ENCODE results near the gene KCNK15. TPM values are rescaled to one million over a fixed set of nuclear protein-coding genes. Genes with fewer than 3 reads are reported as not detected.

KCNK15 gene
- total RNA-seq, 1 donor from 2014 or later = not detected

DNA sequence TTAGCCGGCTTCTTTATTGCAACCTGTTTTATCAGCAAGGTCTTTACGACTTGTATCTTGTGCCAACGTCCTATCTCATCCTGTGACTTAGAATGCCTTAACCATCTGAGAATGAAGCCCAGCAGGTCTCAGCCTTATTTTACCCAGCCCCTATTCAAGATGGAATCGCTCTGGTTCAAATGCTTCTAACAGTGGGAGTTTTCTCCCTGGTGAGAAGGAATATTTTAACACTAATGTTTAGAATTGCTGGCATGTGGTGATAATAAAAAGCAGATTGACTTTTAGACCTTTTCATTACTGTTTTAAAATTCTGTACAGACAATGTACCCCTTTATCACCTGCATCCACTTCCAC lies 9.9 kb upstream of the KCNK15 start:
- intact Hi-C loops (cut with micrococcal nuclease) = loop anchor here (10.0 kb wide), 1 partner anchor 211 kb away; the partner anchor contains the start of gene SERINC3

DNA sequence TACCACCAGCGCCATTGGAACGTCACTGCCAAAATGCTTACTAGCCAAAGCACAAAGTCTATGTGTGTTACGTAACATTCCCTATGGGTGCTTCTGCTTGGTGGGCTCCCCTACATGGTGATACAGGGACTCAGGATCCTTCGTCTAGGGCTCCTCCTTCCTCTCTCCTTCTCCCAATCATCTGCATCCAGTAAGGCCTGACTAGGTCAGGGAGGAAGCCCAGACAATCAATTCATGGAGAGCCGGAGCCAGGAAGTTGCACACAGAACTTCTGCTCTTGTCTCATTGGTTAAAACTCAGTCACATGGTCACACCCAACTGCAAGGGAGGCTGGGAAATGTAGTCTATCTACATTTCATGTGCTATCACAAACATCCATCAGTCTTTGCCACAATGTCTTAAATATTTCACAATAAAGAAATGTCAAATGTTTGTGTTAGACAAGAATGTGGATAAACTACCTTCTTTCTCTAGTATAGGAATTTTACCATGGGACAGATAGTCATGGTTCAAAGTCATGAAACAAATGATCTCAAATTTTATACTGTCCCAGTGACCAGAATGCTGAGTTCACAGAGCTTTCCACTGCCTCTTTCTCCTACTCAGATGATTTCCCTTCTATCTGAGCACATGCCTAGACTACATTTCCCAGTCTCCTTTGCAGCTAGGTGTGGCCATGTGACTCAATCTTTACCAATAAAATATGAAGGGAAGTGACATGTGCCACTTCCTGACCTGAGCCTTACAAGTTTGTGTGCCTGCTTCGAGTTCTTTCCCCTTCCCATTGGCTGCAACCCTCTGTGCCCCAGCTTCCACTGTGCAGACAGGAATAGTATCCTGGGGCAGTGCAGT lies 9.3 kb upstream of the KCNK15 start:
- intact Hi-C loops (cut with micrococcal nuclease) = loop anchor here (10.0 kb wide), 1 partner anchor 212 kb away; the partner anchor contains the start of gene SERINC3

DNA sequence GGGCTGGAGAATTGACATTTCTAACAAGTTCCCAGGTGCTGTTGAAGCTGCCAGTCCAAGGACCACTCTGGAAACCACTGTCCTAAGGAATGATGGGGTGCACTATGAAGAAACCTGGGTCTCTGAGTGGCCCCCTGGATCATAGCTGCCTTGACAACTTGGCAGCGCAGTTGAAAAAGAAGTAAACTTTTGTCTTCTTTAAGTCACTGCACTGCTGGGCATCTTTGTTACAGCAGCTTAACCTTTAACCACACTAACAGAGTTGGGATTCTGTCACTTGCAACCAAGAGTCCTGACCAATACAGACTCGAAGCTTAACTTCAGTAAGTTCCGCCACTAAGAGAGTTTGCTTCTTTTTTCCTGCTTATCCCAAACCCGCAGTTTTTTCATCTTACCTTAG lies 8.5 kb upstream of the KCNK15 start:
- intact Hi-C loops (cut with micrococcal nuclease) = loop anchor here (10.0 kb wide), 1 partner anchor 212 kb away; the partner anchor contains the start of gene SERINC3

DNA sequence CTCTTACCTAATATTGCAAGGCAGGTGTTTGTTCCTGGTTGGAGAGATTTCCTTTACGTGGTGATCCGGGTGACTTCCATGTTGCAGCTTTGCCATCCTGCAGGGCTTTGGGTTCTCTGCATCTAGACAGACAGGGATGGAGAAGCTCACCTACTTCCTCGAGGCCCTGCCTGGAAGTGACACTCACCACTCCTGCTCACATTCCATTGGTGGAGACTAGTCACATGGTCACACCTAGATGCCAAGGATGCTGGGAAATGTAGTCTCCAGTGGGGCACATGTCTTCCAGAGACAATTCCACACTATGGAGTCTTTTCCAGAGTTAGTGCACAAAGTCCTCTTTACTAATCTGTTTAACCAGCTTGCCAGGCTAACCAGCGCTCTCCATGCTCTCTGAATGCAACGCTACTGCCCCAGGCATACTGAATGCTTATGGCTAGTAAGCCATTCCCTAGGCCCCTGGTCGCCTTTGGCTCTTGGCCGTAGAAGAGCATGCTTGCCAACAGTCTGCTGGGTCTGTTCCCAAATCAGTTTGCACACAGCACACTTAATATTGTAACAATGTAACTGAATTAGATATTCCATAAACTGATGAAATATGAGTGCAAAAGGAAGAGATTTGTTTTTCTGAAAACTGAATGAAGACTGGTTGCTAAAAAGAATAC lies 6.7 kb upstream of the KCNK15 start:
- intact Hi-C loops (cut with micrococcal nuclease) = loop anchor here (10.0 kb wide), 1 partner anchor 214 kb away; the partner anchor contains the start of gene SERINC3

DNA sequence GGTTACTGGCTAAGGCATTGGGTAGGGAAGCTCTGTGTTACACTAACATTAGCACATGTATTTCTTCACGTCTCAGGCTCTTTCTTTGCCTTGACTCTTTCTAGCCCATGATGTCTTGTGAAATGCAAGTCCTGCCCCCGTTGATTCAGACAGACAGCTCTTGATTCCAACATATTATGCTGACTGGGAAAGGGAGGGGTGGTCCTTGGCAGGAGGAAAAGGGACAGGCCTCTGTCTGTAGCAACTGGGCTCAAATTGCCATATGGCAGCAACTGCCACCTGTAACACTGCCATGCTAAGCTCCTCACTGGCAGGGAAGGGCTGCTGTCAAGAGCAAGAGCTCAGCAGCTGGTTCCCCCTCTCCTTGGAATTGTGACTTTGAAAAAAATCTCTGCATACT lies 5.7 kb upstream of the KCNK15 start:
- intact Hi-C loops (cut with micrococcal nuclease) = loop anchor here (10.0 kb wide), 1 partner anchor 215 kb away; the partner anchor contains the start of gene SERINC3

DNA sequence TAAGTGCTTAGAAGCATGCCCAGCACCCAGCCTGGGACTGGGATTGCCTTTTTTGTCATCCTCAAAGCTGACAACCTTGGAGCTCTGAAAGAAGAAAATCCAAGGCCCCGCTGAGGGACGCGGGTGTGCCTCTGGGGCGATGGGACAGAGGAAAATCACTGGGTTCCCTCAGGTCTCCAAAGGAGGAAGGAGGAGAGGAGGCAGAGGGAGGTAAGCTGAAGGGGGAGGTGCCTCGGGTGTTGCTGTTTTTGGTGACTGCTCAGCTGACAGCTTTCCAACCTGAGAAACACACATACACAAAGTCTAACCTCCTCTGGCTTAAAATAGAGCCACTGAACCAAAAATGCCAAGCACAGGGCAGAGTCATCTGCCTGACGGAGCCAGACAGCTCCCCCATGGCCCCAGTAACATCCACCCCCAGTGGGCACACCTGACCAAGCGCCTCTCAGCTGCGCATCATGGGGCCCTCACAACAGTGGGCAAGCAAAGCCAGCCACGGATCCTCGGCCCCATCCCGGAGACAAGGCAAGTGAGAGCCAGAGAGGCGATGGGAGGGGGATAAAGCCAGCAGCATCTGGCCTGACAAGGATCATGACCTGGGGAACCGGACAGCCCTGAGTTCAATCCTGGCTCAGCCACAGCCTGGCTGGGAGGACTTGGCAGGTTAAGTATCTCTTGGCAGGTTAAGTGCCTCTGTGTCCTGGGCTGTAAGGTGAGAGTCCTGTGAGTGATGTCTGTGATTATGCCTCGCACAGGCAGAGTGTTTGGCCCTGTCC lies 3.2 kb upstream of the KCNK15 start:
- intact Hi-C loops (cut with micrococcal nuclease) = no loop called here

DNA sequence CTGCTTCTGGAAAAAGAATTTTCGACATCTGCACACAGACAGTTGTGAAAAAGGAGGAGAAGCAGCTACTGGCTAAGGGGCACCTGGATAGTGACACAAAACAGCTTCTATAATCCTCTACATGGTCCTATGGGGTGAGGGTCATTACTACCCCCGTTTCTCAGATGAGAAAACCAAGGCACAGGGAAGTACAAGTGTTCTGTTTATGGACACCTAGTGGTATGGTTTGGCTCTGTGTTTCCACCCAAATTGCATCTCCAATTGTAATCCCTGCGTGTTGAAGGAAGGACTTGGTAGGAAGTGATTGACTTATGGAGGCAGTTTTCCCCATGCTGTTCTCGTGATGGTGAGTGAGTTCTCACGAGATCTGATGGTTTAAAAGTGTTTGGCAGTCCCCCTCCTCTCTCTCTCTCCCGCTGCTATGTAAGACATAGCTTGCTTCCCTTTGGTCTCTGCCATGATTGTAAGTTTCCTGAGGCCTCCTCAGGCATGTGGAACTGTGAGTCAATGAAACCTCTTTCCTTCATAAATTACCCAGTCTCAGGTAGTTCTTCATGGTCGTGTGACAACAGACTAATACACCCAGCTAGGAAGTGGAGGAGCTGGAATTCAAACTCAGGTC lies 2.5 kb upstream of the KCNK15 start:
- intact Hi-C loops (cut with micrococcal nuclease) = no loop called here

DNA sequence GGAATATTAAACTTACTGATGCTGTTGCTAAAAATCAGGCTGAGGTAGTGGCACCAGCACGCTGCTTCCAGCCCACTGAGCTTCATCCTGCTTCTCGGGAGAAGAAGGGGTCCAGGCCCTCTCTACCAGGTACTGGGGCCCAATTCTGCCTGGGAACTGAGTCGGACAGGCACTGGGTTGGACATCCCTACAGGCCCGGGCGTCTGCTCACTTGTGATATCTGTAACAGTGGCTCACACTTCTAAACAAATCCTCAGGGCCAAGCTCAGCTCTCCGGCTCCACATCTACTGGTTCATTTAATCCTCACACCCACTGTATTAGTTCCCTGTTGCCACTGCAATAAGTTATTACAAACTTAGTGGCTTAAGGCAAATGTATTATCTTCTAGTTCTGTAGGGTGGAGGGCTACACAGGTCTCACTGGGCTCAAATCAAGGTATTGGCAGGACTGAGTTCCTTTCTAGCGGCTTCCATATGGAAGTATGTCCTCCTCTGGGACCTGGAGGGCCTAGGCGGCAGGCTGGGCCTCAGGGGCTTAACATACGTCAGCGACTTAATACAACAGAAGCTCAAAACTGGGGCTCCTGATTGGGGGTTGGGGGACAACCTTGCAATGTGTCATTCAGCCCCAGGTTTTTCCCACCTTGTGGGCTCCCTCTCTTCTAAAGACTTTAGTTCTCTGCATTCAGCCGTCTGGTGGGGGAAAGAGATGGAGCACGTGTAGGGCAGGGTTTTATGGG lies 1.6 kb upstream of the KCNK15 start:
- intact Hi-C loops (cut with micrococcal nuclease) = no loop called here

DNA sequence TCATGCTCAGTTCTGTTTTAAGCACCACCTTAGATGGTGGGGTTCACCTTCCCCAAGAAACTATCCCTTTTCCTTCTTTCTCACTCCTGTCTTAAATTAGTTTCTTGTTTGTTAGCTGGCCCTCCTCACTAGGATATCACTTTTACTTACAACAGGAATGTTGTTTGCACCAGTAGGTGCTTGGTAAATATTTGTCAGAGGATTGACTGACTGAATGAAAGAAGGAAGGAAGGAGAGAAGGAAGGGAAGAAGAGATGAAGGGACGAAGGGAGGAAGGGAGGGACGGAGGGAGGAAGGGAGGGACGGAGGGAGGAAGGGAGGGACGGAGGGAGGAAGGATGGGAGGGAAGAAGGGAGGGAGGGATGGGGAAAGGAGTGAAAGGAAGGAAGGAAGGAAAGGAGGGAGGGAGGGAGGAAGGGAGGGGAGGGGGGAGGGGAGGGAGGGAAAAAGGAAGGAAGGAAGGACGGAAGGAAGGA lies 505 bp upstream of the KCNK15 start:
- intact Hi-C loops (cut with micrococcal nuclease) = no loop called here

DNA sequence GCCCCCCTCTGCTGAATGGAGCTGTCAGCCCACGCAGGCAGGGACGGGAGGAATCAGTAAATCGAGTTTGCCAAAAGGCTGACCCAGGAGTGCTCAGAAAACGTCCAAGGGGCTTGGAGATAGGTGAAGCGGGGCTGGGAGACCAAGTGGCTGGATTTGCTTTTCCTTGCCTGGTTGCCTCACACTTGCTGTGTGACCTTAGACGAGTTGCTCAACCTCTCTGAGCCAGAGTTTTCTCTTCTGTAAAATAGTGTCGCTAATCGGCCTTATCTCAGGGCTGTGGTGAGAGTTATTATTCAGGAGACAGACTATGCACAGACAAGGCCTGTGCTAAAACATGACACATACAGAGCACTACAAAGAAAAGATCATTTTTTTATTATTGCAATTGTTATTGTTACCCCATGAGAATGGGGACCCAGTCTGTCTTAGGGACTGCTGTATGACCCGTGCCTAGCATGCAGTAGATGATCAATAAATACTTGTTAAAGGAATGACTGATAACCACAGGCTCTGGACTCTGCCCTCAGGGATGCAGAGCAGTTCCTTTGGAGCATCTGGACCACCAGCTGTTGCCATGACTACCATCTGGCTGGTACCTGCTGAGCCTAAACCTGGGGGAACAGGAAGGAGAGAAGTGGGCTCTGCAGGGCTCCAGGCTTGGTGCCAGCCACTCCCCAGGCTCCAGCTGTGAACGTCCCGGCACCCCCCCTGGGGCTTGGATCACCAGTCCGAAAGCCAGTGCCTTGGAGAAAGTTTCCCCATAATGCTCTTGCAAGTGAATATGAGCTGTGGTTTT lies 901 bp downstream of the KCNK15 start:
- intact Hi-C loops (cut with micrococcal nuclease) = loop anchor here (1.0 kb wide), 1 partner anchor 121 kb away; no protein-coding TSS in a partner anchor

DNA sequence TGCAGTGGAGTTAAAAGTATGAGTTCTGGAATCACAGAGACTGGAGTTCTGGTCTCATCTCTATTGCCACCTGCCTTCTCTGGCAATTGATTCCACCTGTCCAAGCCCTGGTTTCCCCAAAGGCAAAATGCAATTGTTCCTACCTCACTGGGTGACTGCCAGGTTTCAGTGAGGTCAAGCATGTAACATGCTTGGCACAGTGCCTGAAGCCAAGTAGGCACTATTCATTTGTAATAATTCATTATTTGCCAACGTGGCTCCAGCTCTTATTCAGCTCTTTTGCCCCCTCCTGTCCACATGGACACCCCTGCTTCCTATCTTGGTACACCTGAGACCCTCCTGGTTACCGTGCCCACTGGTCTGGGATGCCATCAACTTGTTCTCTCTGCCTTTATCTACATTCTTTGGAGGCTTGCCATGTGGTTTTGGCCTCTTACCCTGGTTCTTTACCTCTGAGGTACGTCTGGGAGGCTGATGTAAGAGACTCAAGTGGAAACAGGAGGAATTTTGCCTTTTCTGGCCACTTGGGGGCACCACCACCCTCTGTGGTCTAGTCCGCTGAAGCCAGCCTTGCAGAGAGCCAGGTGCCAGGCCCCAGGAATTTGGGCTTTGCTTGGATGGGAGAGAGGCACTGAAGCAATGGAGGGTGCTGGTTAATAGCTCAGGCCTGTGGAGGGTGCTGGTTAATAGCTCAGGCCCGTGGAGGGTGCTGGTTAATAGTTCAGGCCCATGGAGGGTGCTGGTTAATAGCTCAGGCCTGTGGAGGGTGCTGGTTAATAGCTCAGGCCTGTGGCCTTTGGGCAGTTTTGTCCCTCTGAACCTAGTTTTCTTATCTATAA lies 1.7 kb downstream of the KCNK15 start:
- intact Hi-C loops (cut with micrococcal nuclease) = loop anchor here (1.0 kb wide), 1 partner anchor 120 kb away; no protein-coding TSS in a partner anchor

DNA sequence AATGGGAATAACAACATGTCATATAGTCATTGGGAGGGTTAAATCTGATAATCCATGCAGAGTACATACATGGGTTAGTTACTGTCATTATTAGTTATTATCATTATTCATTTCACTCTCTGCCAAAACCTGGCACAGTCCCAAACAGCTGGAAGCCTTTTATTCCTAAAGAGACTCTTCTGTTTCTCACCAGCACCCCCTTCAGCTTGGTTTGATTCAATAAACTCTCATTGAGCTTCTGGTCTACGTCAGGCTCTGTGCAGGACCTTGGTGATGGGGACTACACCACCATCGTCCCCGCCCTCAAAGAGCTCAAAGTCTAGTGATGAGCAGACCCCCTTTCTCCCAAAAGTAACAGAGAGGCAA lies 2.3 kb downstream of the KCNK15 start:
- intact Hi-C loops (cut with micrococcal nuclease) = no loop called here

DNA sequence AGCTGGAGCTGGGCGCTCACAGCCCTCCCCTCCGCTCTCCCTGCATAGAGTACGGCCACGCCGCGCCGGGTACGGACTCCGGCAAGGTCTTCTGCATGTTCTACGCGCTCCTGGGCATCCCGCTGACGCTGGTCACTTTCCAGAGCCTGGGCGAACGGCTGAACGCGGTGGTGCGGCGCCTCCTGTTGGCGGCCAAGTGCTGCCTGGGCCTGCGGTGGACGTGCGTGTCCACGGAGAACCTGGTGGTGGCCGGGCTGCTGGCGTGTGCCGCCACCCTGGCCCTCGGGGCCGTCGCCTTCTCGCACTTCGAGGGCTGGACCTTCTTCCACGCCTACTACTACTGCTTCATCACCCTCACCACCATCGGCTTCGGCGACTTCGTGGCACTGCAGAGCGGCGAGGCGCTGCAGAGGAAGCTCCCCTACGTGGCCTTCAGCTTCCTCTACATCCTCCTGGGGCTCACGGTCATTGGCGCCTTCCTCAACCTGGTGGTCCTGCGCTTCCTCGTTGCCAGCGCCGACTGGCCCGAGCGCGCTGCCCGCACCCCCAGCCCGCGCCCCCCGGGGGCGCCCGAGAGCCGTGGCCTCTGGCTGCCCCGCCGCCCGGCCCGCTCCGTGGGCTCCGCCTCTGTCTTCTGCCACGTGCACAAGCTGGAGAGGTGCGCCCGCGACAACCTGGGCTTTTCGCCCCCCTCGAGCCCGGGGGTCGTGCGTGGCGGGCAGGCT lies 4.6 kb downstream of the KCNK15 start:
- intact Hi-C loops (cut with micrococcal nuclease) = no loop called here

DNA sequence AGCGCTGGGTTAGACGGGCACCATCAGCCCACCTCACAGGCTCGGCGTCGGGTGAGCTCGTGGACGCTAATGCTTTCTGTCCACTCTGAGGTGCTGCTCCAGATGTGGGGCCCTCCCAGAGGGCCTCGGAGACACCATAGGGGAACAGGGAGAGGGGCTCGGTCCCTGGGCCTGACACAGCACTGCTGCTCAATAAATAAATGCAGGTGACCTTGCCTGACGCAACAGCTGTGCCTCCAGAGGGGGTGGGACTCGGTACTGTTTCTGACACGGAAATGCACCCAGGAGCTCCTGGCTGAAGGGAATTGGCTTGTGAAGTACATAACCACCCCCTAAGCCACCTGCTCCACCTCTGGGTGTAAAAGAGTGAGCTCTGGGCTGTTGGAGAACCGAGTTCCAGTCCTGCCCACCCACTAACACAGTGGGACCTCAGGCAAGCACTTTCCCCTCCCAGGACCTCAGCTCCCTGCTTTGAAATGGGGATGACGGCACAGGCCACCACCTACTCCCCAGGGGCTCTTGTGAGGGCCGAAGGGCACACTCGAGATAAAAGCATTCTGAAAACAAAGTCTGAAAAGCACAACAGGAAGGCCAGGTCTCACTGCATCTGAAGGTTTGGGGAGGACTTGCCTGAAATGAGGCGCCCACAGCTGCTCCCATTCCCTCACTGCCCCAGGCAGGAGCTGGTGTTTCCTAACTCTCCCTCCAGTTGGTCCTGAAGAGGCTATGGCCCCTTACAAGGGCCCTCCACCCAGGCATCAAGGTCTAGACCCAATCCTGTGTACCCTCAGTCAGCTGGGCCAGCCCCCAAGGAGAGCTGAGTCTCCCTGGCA lies 6.7 kb downstream of the KCNK15 start:
- intact Hi-C loops (cut with micrococcal nuclease) = no loop called here

DNA sequence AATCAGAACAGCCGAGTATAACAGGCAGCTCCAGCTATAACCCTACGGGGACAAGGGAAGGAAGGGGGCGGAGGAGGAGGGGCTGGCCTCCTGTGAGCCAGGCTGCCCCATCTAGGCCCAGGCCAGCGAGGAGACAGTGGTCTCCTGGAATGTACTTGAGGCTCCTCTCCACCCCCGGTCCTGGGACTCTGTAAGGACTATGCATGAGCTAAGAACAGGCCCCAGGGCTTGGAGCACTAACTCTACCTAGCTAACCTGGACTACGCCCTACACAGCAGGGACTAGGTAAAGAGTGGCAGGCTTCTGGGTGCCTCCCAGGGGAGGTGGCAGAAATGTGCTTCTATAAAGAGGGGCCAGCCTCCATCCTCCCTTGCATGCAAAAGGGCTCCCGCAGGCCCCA lies 8.9 kb downstream of the KCNK15 start:
- intact Hi-C loops (cut with micrococcal nuclease) = no loop called here

DNA sequence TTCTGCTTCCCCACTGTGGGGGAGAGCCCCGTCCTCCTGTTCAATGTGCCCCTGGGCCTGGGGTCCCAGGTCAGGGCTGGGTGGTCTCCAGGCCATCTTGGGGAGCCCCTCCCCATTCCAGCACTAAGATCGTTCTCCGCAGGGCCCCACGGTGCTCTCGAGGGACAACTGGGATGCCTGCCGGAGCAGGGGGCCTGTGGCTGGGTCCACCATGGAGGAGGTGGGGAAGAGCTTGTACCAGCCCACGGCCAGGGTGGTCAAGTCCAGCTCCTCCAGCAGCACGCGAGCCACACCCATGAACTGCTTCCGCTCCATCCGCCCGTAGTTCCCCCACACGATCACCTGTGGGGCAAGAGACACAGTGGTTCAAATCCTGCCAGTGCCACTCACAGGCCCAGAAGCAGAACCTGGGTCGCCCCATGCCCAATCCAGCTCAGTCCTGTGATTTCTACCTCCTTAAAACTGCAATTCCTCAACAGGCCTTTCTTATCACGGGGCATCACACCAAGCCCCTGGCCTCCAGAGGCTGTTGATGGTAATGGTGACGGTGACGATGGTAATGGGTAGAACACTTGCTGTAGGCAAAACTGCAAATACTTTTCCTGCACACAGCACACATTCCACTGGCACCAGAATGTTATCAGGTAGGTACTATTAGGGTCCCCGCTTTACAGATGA lies 10.5 kb downstream of the KCNK15 start:
- intact Hi-C loops (cut with micrococcal nuclease) = no loop called here
